GM23338 (cell line): ENCODE data around the gene PIK3CG.

Experiments
- CREB1 ChIP-seq: fragments of 250-450 bp; sonication (Bioruptor Pico); IDR thresholded peaks from 2 replicates; pipeline ENCODE4 v1.5.0; 2020; ENCODE audit warnings: low read depth, mild to moderate bottlenecking, moderate library complexity
- EZH2 ChIP-seq: fragments of 200-600 bp; sonication (generic); IDR thresholded peaks from one replicate; pipeline ENCODE4 v1.8.0; 2017; ENCODE audit warnings: antibody characterized with exemption, mild to moderate bottlenecking, low read depth; ENCODE audit not compliant: unreplicated experiment
- EZH2phosphoT487 ChIP-seq: fragments of 200-600 bp; sonication (generic); IDR thresholded peaks from one replicate; pipeline ENCODE4 v1.8.1; 2018; ENCODE audit warnings: antibody characterized with exemption; ENCODE audit not compliant: unreplicated experiment
- POLR2AphosphoS5 ChIP-seq: IDR thresholded peaks from 2 replicates; pipeline ENCODE4 v1.6.1; 2016; ENCODE audit warnings: antibody characterized with exemption, low read depth
- TF ChIP-seq, protein P1 (sequence below), 2 experiments: fragments of 200-600 bp in 1 of 2; sonication (generic) in 1 of 2; conservative IDR thresholded peaks; 2 replicates each; pipeline versions ENCODE4 v1.5.1 to v1.6.1; 2016 to 2017; ENCODE audit warnings: antibody characterized with exemption in 2 of 2, low read depth in 2 of 2, mild to moderate bottlenecking in 2 of 2, moderate library complexity in 1 of 2
- TF ChIP-seq, protein P2 (sequence below): IDR thresholded peaks from one replicate; pipeline ENCODE4 v1.6.1; 2018; ENCODE audit warnings: antibody characterized with exemption; ENCODE audit not compliant: unreplicated experiment

DNA sequence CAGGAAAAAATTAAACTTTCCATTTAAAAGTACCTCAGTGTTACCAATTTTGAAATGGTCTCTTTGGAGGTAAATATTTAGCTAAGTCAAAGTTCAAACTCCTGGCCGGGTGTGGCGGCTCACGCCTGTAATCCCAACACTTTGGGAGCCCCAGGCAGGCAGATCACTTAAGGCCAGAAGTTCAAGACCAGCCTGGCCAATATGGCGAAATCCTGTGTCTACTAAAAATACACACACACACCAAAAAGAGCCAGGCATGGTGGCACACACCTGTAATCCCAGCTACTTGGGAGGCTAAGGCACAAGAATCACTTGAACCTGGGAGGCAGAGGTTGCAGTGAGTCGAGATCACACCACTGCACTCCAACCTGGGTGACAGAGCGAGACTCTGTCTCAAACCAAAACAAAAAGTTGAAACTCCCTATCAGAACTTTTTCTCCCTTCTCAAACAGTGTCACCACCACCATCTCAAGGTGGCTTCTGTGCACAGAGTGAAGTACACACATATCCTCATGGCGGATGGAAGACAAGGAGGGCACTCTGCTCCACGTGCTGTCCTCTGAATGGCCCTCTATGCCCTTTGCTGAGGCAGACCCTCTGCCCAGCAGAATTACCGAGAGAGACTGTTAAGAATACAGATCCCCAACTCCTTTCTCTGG lies 11.7 kb upstream of the PIK3CG start:
- TF ChIP-seq, protein P1, sequence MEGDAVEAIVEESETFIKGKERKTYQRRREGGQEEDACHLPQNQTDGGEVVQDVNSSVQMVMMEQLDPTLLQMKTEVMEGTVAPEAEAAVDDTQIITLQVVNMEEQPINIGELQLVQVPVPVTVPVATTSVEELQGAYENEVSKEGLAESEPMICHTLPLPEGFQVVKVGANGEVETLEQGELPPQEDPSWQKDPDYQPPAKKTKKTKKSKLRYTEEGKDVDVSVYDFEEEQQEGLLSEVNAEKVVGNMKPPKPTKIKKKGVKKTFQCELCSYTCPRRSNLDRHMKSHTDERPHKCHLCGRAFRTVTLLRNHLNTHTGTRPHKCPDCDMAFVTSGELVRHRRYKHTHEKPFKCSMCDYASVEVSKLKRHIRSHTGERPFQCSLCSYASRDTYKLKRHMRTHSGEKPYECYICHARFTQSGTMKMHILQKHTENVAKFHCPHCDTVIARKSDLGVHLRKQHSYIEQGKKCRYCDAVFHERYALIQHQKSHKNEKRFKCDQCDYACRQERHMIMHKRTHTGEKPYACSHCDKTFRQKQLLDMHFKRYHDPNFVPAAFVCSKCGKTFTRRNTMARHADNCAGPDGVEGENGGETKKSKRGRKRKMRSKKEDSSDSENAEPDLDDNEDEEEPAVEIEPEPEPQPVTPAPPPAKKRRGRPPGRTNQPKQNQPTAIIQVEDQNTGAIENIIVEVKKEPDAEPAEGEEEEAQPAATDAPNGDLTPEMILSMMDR (conservative IDR thresholded peaks at IDR 0.05; ENCODE audit: low read depth in 2 of 2): no peak
- TF ChIP-seq EZH2 (no peak), EZH2phosphoT487 (no peak), POLR2AphosphoS5 (no peak), CREB1 (no peak)
- TF ChIP-seq, protein P2, sequence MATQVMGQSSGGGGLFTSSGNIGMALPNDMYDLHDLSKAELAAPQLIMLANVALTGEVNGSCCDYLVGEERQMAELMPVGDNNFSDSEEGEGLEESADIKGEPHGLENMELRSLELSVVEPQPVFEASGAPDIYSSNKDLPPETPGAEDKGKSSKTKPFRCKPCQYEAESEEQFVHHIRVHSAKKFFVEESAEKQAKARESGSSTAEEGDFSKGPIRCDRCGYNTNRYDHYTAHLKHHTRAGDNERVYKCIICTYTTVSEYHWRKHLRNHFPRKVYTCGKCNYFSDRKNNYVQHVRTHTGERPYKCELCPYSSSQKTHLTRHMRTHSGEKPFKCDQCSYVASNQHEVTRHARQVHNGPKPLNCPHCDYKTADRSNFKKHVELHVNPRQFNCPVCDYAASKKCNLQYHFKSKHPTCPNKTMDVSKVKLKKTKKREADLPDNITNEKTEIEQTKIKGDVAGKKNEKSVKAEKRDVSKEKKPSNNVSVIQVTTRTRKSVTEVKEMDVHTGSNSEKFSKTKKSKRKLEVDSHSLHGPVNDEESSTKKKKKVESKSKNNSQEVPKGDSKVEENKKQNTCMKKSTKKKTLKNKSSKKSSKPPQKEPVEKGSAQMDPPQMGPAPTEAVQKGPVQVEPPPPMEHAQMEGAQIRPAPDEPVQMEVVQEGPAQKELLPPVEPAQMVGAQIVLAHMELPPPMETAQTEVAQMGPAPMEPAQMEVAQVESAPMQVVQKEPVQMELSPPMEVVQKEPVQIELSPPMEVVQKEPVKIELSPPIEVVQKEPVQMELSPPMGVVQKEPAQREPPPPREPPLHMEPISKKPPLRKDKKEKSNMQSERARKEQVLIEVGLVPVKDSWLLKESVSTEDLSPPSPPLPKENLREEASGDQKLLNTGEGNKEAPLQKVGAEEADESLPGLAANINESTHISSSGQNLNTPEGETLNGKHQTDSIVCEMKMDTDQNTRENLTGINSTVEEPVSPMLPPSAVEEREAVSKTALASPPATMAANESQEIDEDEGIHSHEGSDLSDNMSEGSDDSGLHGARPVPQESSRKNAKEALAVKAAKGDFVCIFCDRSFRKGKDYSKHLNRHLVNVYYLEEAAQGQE: no peak
